HG02642 (cell line): ENCODE results near the gene PCDHB13.
"Not testable (repeated sequence)": the region's sequence is repeated elsewhere in the genome, so short reads cannot be mapped to it uniquely, and the experiment has no call there.

Source experiments
- ATAC-seq: cut with Tn5 transposase; IDR thresholded peaks from one replicate; pipeline ENCODE4 v1.9.1; 2021; ENCODE audit warnings: mild to moderate bottlenecking; ENCODE audit not compliant: unreplicated experiment, poor library complexity

The PCDHB13 gene

GRCh38 chr5:141201126-141201525 lies 12.6 kb upstream of the PCDHB13 start:
- not testable (repeated sequence) for ATAC-seq

DNA sequence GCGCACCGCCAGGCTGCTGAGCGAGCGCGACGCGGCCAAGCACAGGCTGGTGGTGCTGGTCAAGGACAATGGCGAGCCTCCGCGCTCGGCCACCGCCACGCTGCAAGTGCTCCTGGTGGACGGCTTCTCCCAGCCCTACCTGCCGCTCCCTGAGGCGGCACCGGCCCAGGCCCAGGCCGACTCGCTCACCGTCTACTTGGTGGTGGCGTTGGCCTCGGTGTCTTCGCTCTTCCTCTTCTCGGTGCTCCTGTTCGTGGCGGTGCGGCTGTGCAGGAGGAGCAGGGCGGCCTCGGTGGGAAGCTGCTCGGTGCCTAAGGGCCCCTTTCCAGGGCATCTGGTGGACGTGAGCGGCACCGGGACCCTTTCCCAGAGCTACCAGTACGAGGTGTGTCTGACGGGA lies 12.1 kb upstream of the PCDHB13 start:
- not testable (repeated sequence) for ATAC-seq

- no peak for ATAC-seq
Observed at GRCh38 chr5:141208478-141208877, 5.2 kb upstream of the PCDHB13 start, which contains the start of gene PCDHB12. Gene PCDHB12 (plus strand): TSS chr5:141208719. CDS start chr5:141208908, 189 bp downstream.

- not testable (repeated sequence) for ATAC-seq
Observed at GRCh38 chr5:141210281-141210680, 3.4 kb upstream of the PCDHB13 start.

DNA sequence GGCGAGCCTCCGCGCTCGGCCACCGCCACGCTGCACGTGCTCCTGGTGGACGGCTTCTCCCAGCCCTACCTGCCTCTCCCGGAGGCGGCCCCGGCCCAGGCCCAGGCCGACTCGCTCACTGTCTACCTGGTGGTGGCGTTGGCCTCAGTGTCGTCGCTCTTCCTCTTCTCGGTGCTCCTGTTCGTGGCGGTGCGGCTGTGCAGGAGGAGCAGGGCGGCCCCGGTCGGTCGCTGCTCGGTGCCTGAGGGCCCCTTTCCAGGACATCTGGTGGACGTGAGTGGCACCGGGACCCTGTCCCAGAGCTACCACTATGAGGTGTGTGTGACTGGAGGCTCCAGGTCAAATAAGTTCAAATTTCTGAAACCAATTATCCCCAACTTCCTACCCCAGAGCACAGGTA lies 2.9 kb upstream of the PCDHB13 start:
- ATAC-seq = not testable (repeated sequence)

DNA sequence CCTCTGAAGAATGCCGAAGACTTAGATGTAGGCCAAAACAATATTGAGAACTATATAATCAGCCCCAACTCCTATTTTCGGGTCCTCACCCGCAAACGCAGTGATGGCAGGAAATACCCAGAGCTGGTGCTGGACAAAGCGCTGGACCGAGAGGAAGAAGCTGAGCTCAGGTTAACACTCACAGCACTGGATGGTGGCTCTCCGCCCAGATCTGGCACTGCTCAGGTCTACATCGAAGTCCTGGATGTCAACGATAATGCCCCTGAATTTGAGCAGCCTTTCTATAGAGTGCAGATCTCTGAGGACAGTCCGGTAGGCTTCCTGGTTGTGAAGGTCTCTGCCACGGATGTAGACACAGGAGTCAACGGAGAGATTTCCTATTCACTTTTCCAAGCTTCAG lies 864 bp downstream of the PCDHB13 start:
- ATAC-seq = not testable (repeated sequence)

- not testable (repeated sequence) for ATAC-seq
Observed at GRCh38 chr5:141215504-141215903, 1.8 kb downstream of the PCDHB13 start.

DNA sequence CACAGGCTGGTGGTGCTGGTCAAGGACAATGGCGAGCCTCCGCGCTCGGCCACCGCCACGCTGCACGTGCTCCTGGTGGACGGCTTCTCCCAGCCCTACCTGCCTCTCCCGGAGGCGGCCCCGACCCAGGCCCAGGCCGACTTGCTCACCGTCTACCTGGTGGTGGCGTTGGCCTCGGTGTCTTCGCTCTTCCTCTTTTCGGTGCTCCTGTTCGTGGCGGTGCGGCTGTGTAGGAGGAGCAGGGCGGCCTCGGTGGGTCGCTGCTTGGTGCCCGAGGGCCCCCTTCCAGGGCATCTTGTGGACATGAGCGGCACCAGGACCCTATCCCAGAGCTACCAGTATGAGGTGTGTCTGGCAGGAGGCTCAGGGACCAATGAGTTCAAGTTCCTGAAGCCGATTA lies 2.3 kb downstream of the PCDHB13 start:
- not testable (repeated sequence) for ATAC-seq

DNA sequence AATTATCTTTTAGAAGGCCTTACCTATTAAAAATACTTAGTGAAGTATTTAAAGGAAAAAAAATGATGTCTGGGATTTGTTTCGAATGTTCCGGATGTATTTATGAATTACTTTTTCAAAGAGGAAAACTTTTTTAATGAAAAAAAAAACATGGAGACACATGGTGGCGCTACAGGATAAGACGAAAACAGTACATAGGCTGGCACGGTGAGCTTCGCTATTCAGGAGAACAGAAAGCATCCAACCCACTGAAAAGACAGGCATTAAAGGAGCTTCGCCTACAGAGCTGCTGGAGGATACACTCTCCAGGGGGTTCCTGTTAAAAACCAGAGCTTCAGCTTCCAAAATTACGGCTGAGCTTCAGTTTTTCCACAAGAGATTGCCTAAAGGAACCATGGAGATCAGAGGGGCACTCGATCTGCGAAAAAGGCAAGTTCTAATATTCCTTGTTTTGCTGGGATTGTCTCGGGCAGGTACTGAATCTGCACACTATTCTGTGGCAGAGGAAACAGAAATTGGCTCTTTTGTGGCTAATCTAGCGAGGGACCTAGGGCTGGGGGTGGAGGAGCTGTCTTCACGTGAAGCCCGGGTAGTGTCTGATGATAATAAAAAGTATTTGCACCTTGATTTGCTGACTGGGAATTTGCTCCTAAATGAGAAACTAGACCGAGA lies 9.5 kb downstream of the PCDHB13 start, which contains the start of gene PCDHB14:
TSS of gene PCDHB14 (plus strand) at position 232 of the 672 bp plus-strand sequence. CDS start at position 395, 163 bp downstream.
- no peak for ATAC-seq

GRCh38 chr5:141224844-141225243 lies 11.1 kb downstream of the PCDHB13 start:
- not testable (repeated sequence) for ATAC-seq

DNA sequence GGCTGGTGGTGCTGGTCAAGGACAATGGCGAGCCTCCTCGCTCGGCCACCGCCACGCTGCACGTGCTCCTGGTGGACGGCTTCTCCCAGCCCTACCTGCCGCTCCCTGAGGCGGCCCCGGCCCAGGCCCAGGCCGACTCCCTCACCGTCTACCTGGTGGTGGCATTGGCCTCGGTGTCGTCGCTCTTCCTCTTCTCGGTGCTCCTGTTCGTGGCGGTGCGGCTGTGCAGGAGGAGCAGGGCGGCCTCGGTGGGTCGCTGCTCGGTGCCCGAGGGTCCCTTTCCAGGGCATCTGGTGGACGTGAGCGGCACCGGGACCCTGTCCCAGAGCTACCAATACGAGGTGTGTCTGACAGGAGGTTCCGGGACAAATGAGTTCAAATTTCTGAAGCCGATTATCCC lies 11.7 kb downstream of the PCDHB13 start:
- not testable (repeated sequence) for ATAC-seq

DNA sequence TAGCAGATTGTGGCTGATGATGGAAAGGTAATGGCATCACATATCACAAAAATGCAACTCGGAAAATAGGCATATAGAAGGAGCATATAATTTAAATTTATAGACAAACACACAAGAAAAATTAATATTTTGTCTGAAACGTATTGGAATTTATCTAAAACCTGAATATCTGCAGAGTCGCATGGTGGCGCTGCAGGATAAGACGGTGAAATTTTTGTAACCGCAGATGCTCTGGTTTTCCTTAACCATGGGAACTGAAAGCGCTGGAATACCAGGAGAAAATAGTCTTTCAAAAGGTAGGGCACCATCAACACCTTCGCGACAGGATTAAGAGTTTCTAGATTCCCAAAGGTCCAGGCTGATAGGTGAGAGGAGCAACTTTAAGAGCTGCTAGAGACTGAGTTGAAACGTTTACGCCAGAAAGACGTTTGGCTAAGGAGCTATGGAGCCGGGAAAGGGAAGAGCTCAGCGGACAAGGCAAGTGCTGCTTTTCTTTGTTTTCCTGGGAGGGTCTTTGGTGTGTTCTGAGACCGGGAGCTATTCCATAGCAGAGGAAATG lies 20.5 kb downstream of the PCDHB13 start:
- ATAC-seq = no peak

DNA sequence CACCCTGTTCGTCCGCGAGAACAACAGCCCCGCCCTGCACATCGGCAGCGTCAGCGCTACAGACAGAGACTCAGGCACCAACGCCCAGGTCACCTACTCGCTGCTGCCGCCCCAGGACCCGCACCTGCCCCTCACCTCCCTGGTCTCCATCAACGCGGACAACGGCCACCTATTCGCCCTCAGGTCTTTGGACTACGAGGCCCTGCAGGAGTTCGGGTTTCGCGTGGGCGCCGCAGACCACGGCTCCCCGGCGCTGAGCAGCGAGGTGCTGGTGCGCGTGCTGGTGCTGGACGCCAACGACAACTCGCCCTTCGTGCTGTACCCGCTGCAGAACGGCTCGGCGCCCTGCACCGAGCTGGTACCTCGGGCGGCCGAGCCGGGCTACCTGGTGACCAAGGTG lies 22.2 kb downstream of the PCDHB13 start:
- not testable (repeated sequence) for ATAC-seq

GRCh38 chr5:141236516-141237313 lies 23.0 kb downstream of the PCDHB13 start:
- ATAC-seq = no peak

GRCh38 chr5:141241496-141241895 lies 27.8 kb downstream of the PCDHB13 start:
- no peak for ATAC-seq

DNA sequence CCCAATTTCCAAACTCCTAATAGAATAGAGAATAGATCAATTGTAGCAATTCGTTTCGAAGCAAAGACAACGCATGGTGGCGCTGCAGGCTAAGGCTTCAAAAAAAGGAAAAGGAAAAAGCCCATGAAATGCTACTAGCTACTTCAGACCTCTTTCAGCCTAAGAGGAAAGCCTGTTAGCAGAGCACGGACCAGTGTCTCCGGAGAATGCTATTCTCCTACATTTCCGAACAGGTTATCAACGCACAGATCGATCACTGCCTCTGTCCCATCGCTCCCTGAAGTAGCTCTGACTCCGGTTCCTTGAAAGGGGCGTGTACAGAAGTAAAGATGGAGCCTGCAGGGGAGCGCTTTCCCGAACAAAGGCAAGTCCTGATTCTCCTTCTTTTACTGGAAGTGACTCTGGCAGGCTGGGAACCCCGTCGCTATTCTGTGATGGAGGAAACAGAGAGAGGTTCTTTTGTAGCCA lies 31.6 kb downstream of the PCDHB13 start, which contains the start of gene PCDHB15:
TSS of gene PCDHB15 (plus strand) at position 146 of the 468 bp plus-strand sequence. CDS start at position 330, 184 bp downstream.
- no peak for ATAC-seq

DNA sequence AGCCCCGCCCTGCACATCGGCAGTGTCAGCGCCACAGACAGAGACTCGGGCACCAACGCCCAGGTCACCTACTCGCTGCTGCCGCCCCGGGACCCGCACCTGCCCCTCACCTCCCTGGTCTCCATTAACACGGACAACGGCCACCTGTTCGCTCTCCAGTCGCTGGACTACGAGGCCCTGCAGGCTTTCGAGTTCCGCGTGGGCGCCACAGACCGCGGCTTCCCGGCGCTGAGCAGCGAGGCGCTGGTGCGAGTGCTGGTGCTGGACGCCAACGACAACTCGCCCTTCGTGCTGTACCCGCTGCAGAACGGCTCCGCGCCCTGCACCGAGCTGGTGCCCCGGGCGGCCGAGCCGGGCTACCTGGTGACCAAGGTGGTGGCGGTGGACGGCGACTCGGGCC lies 33.3 kb downstream of the PCDHB13 start:
- ATAC-seq = not testable (repeated sequence)

- not testable (repeated sequence) for ATAC-seq
Observed at GRCh38 chr5:141247434-141247833, 33.7 kb downstream of the PCDHB13 start.

GRCh38 chr5:141250576-141250975 lies 36.9 kb downstream of the PCDHB13 start:
- ATAC-seq = no peak

DNA sequence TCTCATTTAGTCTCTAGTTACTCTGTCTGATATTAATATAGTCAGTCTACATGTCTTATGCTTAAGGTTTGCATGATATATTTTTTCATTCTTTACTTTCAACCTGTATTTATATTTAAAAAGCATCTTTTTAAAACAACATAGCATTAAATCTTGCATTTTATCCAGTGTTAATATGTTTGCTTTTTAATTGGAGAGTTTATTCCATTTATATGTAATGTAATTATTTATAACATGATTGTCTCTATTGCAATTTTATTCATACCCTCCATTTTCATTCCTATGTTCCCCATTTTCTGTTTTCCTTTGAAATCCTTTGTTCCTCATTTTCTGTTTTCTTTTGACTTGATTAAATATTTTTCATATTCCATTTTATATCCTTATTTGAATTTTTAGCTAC lies 44.7 kb downstream of the PCDHB13 start:
- no peak for ATAC-seq

- ATAC-seq = no peak
Observed at GRCh38 chr5:141258948-141259347, 45.2 kb downstream of the PCDHB13 start.
